ENCODE data around the gene NOTUM. TPM values are rescaled to one million over a fixed set of nuclear protein-coding genes. Genes with fewer than 3 reads are reported as not detected.
"Not testable (repeated sequence)": the region's sequence is repeated elsewhere in the genome, so short reads cannot be mapped to it uniquely, and the experiment has no call there.

The NOTUM gene
- total RNA-seq, 4 donors from 2014 or later = not detected

DNA sequence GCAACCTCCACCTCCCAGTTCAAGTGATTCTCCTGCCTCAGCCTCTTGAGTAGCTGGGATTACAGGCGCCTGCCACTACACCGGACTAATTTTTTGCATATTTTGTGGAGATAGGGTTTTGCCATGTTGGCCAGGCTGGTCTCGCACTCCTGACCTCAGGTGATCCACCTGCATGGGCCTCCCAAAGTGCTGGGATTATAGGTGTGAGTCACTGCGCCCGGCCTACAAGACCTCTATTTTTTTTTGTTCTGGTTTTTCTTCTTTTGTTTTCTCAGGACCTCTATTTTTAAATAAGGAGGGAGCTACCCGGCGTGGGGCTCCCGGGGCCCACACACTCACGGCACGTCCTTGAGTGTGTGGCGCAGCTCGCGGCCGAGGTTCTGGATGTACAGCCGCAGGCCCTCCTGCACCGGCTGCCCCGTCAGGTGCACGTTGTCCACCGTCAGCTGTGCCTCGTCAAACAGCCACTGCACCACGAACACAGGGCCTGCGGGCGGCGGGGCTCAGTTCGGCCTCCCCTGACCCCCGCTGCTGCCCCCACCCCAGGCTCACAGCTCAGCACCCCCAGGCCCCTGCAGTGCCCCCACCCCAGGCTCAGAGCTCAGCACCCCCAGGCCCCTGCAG, 5.8 kb downstream of the NOTUM start:
- DNase-seq (ENCODE audit: low spot score) (no peak), ATAC-seq (ENCODE audit: low FRiP score) (no peak)
- no peak for TF ChIP-seq CTCF (IDR thresholded peaks at IDR 0.05)

DNA sequence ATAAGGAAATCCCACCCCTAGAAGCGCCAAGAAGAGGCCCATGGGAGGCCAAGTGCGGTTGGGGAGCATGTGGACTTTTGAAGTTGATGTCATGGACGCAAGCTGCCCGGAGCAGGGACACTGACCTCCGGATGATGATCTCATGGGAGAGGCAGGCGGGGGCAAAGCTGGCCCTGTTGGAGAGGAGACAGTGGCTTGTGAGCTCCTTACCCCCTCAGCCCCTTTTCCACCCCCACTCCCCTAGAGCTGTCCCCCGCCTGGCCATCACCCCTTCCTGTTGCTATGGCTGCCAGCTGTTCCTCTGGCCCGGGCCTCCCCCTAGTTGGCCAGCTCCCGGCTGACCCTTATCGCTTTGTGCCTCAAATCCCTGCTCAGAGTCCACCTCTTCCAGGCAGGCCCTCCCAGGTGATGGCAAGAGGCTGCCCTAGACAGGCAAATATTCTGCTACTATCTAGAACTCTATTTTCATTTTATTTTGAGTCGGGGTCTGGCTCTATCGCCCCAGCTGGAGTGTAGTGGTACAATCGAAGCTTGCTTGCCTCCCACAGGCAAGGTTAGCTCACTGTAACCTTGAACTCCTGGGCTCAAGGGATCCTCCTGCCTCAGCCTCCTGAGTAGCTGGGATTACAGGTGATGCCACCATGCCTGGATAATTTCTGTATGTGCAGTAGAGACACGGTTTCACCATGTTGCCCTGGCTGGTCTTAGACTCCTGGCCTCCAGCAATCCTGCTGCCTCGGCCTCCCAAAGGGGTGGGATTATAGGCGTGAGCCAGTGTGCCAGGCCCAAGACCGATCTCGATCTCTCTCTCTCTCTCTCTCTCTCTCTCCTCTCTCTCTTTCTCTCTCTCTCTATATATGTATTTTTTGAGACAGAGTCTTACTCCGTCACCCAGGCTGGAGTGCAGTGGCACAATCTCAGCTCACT, 6.6 kb downstream of the NOTUM start:
- no peak for TF ChIP-seq CTCF (IDR thresholded peaks at IDR 0.05)
- no peak for ATAC-seq (ENCODE audit: low FRiP score)
- no peak for DNase-seq (ENCODE audit: low spot score)

- ATAC-seq (ENCODE audit: low FRiP score); DNase-seq (ENCODE audit: low spot score): not testable (repeated sequence)
These were observed 7.5 kb downstream of the NOTUM start for GRCh38 chr17:81953443-81953842.

DNA sequence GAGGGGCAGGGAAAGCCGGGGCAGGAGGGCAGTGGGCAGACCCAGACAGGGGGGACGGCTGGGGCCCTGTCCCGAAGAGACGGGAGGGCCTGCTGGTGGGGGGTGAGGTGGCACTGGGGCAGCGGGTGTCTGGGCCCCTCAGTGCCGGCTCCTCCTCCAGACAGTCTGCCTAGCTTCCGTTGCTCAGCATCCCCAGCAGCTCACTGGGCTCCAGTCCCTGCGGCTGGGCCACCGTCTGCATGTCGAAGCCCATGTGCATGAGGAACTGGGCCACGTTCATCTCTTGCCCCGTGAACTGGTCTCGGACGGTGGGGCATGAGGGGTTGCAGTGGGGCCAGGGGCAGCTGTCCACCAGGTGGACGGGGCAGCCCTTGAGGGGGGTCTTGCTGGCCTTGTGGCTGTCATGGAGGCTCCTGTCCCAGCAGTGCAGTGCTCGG, 8.2 kb downstream of the NOTUM start:
- no peak for DNase-seq (ENCODE audit: low spot score)

DNA sequence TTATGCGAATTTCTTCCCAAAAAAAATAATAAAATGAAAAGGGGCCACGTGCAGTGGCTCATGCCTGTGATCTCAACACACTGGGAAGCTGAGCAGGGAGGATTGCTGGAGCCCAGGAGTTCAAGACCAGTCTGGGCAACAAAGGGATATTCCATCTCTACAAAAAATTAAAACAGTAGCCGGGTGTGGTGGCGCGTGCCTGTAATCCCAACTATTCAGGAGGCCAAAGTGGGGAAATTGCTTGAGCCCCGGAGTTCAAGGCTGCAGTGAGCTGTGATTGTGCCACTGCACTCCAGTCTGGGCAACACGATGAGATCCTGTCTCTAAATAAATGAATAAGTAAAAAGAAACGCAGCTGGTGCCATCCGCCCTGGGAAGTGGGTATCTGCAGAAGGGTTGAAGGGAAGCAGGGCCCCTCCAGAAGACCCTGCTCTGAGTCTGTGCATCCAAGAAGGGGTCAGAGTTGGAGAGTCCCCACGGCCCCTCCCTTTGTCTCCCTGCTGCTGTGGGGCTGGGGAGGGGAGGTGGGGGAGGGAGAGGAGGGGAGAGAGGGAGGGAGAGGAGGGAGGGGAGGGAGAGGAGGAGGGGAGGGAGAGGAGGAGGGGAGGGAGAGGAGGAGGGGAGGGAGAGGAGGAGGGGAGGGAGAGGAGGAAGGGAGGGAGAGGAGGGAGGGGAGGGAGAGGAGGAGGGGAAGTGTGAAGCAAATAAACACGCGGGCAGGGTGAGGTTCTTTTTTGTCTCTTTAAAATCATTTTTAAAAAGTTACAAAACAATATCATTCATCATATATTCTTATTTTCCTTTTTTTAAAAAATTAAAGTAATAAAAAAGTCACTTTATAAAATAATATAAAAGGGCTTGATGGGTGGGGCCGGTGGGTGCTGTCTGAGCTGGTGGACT, 9.0 kb downstream of the NOTUM start:
- DNase-seq (ENCODE audit: low spot score) = no peak
- no peak for ATAC-seq (ENCODE audit: low FRiP score)
- TF ChIP-seq CTCF (IDR thresholded peaks at IDR 0.05) = no peak

More for the DNA sequence above, 8.2 kb downstream of the NOTUM start:
- ATAC-seq (ENCODE audit: low FRiP score) = no peak
- no peak for TF ChIP-seq CTCF (IDR thresholded peaks at IDR 0.05)

DNA sequence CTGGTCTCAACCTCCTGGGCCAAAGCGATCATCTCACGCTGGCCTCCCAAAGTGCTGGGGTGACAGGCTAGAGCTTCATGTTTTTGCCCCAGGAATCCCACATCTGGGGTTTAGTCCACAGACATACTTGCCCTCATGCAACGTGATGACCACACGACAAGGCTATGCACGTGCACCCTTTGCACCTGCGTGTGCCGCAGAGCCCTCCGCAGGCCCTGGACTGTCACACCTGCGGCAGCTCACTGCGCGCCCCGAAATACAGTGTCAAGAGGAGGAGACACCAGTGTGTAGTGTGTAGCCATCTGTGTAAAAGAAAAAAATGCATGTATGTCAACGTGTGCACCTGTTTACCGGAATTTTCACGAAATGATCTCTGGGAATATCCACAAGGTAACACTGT, 10.5 kb downstream of the NOTUM start:
- ATAC-seq (ENCODE audit: low FRiP score) = no peak
- no peak for TF ChIP-seq CTCF (IDR thresholded peaks at IDR 0.05)
- no peak for DNase-seq (ENCODE audit: low spot score)
